Choroid plexus epithelial cell (primary cell): ENCODE results near the gene EEIG2.
A peak's percentile ranks its signal among the peaks of the same experiment; 100 is the strongest.

ENCODE experiments used
- DNase-seq: peaks from one replicate; pipeline ENCODE4 v3.0.0-alpha.2; 2010; ENCODE audit warnings: low read depth
- H3K4me3 ChIP-seq: 2 replicates; pipeline ENCODE4 v1.5.1; 2011; ENCODE audit warnings: low read depth, mild to moderate bottlenecking, control low read depth, low read length, moderate library complexity
- TF ChIP-seq, protein P1 (sequence below): conservative IDR thresholded peaks from 2 replicates; pipeline ENCODE4 v1.5.1; 2011; ENCODE audit warnings: low read depth, mild to moderate bottlenecking, control low read depth, inconsistent platforms, low read length, moderate library complexity

The EEIG2 gene

DNA sequence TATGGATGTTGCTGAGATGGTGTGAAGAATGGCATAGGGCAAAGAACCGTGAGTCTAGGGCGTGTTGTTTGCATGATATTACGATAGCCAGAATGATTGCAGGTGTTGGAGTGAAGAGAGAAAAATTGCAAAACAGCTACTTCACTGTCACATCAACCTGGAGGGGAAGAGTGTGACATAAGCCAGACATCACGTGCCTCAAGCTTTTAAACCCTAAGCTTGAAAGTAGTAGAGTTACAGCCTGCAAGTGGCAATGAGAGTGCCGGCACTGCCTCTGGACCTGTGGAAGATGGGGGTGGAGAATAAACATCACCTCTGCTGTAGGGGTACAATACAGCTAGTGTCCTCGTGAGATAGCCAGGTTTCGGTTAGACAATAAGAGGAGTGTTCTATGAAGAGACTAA lies 11.1 kb downstream of the EEIG2 start:
- DNase-seq: no peak
- TF ChIP-seq, protein P1, sequence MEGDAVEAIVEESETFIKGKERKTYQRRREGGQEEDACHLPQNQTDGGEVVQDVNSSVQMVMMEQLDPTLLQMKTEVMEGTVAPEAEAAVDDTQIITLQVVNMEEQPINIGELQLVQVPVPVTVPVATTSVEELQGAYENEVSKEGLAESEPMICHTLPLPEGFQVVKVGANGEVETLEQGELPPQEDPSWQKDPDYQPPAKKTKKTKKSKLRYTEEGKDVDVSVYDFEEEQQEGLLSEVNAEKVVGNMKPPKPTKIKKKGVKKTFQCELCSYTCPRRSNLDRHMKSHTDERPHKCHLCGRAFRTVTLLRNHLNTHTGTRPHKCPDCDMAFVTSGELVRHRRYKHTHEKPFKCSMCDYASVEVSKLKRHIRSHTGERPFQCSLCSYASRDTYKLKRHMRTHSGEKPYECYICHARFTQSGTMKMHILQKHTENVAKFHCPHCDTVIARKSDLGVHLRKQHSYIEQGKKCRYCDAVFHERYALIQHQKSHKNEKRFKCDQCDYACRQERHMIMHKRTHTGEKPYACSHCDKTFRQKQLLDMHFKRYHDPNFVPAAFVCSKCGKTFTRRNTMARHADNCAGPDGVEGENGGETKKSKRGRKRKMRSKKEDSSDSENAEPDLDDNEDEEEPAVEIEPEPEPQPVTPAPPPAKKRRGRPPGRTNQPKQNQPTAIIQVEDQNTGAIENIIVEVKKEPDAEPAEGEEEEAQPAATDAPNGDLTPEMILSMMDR: no peak
- H3K4me3 ChIP-seq: no peak overlapping the region

DNA sequence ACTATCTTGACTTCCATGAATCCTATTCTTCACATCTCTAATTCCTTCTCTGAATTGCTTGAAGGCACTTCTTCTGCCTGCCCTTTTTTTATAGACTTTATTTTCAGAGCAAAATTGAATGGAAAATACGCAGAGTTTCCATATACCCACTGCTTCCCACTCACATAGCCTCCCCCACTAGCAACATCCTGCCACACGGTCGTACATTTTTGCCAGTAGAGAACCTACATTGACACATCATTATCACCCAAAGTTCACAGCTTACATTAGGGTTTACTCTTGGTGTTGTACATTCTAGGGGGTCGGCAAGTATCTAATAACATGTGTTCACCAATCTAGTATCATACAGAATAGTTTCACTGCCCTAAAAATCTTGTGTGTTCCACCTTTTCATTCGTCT lies 12.3 kb downstream of the EEIG2 start:
- H3K4me3 ChIP-seq: no peak overlapping the region
- DNase-seq: no peak
- TF ChIP-seq, protein P1: no peak

DNA sequence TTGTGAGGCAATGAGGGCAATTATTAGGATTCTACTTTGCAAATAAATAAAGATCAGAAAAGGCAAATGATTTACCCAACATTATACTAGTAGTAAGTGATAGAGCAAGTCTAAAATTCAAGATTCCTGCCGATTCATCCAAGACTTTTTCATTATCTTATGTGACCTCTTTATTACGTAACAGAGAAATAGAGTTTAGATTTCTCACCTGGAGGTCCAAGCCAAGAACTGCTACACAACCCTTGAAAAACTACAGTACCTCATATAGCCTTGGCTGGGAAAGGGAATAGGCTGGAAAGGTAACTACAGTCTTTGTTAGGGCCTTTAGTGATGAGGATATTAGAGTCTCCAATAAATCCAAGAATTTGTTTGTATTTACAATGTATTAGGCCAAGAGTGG lies 13.3 kb downstream of the EEIG2 start:
- no peak overlapping the region for H3K4me3 ChIP-seq
- no peak for DNase-seq
- TF ChIP-seq, protein P1: no peak

DNA sequence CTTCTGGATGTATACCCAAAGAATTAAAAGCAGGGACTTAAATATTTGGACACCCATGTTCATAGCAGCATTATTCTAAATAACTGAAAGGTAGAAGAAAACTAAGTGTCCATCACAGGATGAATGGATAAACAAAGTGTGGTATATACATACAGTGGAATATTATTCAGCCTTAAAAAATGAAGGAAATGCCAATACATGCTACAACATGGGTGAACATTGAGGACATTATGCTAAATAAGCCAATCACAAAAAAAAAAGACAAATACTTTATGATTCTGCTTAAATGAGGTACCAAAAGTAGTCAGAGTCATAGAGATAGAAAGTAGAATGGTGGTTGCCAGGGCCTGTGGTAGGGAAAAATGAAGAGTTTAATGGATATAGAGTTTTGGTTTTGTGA lies 14.1 kb downstream of the EEIG2 start:
- DNase-seq: no peak
- no peak overlapping the region for H3K4me3 ChIP-seq
- TF ChIP-seq, protein P1: no peak

DNA sequence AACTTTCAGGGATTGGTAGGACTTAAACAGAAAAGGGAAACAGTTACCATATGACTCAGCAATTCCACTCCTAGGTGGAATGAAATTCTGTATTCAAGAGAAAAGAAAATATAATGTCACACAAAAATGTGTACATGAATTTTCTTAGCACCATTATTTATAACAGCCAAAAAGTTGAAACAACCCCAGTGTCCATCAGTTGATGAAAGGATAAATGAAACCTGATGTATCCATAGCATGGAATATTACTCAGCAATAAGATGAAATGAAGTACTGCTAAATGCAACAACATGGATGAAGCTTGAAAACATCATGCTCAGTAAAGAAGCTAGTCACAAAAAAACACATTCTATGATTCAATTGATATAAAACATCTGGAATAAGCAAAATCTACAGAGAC lies 15.5 kb downstream of the EEIG2 start:
- no peak overlapping the region for H3K4me3 ChIP-seq
- TF ChIP-seq, protein P1: no peak
- no peak for DNase-seq

DNA sequence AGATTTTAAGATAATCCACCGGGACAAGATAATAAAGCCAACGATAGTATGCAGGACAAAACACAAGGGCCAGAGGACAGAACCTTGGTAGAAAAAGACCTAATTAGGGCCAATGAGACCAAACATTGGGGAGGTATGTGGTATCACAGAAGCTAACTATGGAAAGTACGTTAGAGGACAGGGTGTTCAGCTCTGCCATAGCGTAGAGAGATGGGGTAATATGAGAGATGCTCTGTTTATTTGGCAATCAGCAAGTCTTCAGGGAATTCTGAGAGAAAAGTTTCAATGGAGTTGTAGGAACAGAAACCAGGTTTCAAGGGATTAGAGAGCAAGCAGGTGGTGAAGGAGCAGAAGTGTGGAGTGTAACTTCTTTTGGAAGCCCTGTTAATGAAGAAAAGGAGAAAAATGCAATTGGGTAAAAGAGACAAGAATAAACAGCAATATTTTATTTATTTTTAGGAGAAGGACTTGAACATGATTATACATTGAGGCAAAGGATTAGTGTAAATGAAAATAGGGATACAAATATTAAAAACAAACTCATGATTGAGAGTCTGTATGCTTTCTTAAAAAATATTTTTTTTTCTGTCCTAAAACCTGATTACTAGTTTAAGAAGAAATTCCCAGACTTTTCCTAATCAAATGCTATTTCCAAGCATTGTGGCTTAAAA lies 24.0 kb downstream of the EEIG2 start:
- TF ChIP-seq, protein P1: no peak
- peak; percentile 43 for DNase-seq
- no peak overlapping the region for H3K4me3 ChIP-seq

DNA sequence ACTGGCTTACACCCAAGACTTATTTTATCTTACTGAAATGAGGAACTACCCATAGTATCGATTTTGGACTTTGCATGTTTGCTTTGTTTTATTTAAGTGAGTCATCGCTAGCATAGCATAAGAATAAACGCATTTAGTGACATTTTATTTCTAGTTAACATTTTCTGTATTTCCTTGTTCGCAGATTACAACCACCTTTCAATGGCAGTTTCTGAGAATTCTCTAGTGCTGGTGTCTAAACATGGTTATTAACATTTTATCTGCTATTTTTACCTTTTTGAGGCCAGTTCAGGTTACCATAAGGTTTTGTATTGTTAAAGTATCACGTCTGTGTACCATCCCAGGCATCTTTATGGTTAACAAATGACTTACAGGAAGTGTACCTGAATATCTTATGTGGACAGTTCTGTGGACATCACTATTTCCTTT lies 24.5 kb downstream of the EEIG2 start:
- TF ChIP-seq, protein P1: no peak
- DNase-seq: no peak
- H3K4me3 ChIP-seq: no peak overlapping the region
